Stomach (tissue), 4 donors: ENCODE measurements around the gene ISOC1.

Experiments
- EP300 ChIP-seq: sonication (generic); formaldehyde crosslinking; IDR thresholded peaks from one replicate; pipeline ENCODE4 v1.6.1; 2017; ENCODE audit warnings: antibody characterized with exemption
- POLR2A ChIP-seq, 4 donors: fragments of 450-650 bp; IDR thresholded peaks; one replicate each; pipeline ENCODE4 v1.6.1; 2016; ENCODE audit warnings: antibody characterized with exemption in 4 of 4, control low read depth in 2 of 4, mild to moderate bottlenecking in 1 of 4, moderate library complexity in 1 of 4
- POLR2AphosphoS5 ChIP-seq, 3 donors: sonication (generic); formaldehyde crosslinking; IDR thresholded peaks; one replicate each; pipeline ENCODE4 v1.6.1; 2016; ENCODE audit warnings: antibody characterized with exemption in 3 of 3
- TF ChIP-seq, protein P1 (sequence below), 7 experiments: fragments of 450-650 bp in 4 of 7; fragments of 200-600 bp in 3 of 7; sonication (generic) in 3 of 7; IDR thresholded peaks; one replicate each; pipeline ENCODE4 v1.5.1; 2016 to 2019; ENCODE audit warnings: antibody characterized with exemption in 7 of 7, control low read depth in 2 of 7, mild to moderate bottlenecking in 1 of 7

DNA sequence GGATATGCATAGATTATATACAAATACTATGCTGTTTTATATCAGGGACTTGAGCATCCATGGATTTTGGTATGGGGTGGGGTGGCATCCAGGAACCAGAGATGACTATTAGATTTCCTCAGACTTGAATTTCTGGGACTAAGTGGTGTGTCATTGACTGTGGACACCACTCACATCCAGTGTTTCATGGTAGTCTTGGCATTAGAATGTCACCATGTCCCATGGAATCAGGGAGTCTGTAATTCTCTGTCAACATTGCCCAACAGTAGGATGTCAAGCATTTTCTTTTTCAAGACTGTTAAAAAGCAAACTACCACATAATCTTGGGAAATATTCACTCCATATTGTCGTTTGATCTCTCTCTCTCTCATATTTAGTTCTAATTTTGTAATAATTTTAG lies 13.1 kb downstream of the ISOC1 start:
- TF ChIP-seq, protein P1, sequence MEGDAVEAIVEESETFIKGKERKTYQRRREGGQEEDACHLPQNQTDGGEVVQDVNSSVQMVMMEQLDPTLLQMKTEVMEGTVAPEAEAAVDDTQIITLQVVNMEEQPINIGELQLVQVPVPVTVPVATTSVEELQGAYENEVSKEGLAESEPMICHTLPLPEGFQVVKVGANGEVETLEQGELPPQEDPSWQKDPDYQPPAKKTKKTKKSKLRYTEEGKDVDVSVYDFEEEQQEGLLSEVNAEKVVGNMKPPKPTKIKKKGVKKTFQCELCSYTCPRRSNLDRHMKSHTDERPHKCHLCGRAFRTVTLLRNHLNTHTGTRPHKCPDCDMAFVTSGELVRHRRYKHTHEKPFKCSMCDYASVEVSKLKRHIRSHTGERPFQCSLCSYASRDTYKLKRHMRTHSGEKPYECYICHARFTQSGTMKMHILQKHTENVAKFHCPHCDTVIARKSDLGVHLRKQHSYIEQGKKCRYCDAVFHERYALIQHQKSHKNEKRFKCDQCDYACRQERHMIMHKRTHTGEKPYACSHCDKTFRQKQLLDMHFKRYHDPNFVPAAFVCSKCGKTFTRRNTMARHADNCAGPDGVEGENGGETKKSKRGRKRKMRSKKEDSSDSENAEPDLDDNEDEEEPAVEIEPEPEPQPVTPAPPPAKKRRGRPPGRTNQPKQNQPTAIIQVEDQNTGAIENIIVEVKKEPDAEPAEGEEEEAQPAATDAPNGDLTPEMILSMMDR (IDR thresholded peaks at IDR 0.05), result no peak
- TF ChIP-seq POLR2A (IDR thresholded peaks at IDR 0.05), result no peak
- no peak for TF ChIP-seq POLR2AphosphoS5 (IDR thresholded peaks at IDR 0.05)
- TF ChIP-seq EP300, result no peak
